Erythroblast (primary cell): ENCODE measurements around the gene SMIM10L2A.
A peak's percentile ranks its signal among the peaks of the same experiment; 100 is the strongest.
"Not testable (repeated sequence)": the region's sequence is repeated elsewhere in the genome, so short reads cannot be mapped to it uniquely, and the experiment has no call there.

ENCODE experiments used
- DNase-seq, 2 experiments: peaks; one replicate each; lab custom pipeline; 2025; lab: John Stamatoyannopoulos, UW
- GATA1 ChIP-seq: IDR thresholded peaks from 2 replicates; pipeline ENCODE4 v1.6.1; 2011; ENCODE audit warnings: low read depth, mild to moderate bottlenecking, control low read depth, low read length, moderate library complexity
- POLR2A ChIP-seq: IDR thresholded peaks from 2 replicates; pipeline ENCODE4 v1.6.1; 2011; ENCODE audit warnings: mild to moderate bottlenecking, low read length

Gene SMIM10L2A

GRCh38 chrX:135453381-135453780 is 31.6 kb downstream of the SMIM10L2A start:
- DNase-seq = no peak
- TF ChIP-seq GATA1 (no peak), POLR2A (no peak)

DNA sequence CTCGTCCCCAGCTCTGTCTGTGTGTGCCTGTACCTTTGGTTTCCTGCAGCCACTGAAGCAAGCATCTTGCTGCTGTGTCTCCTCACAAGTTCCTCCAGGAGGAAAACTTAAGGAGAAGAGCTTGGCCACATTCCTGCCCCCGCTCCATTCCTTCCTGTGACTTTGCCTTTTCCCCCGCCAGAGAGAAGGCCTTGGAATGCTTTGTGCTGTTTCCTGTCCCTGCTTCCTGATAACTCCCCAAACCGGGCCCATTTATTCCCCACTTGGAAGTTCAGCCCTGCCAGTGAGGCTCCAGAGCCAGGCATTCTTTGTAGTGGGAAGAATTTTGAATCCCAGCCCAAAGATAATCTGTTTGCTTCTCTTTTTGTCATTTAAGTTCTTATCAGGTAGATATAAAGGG is 33.1 kb downstream of the SMIM10L2A start:
- DNase-seq = no peak
- TF ChIP-seq GATA1 (no peak), POLR2A (no peak)

GRCh38 chrX:135461756-135462155 is 40.0 kb downstream of the SMIM10L2A start:
- DNase-seq = not testable (repeated sequence)

- DNase-seq = peak; percentile 1 to 27
- no peak for TF ChIP-seq GATA1
- TF ChIP-seq POLR2A = no peak
Measured at GRCh38 chrX:135463937-135464336, 42.2 kb downstream of the SMIM10L2A start.

DNA sequence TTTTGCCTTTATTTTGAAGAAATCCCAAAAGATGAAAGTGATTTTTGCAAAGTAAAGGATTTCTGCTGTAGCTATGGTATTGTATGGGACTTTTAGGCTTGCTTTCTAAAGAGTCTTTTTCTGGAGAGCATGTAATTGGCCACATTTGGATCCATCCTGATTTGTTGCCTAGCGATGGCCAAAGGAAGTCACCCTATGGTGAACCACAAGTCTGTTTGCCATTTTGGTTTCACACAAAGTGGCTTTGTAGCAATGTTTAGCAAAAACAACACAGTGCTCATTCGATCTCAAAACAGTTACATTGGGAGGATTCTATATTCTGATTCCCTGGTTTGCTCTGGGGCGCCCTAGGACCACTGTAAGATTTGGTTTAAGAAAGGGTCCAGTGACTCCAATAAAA is 54.6 kb downstream of the SMIM10L2A start:
- no peak for TF ChIP-seq GATA1
- no peak for TF ChIP-seq POLR2A
- no peak for DNase-seq

DNA sequence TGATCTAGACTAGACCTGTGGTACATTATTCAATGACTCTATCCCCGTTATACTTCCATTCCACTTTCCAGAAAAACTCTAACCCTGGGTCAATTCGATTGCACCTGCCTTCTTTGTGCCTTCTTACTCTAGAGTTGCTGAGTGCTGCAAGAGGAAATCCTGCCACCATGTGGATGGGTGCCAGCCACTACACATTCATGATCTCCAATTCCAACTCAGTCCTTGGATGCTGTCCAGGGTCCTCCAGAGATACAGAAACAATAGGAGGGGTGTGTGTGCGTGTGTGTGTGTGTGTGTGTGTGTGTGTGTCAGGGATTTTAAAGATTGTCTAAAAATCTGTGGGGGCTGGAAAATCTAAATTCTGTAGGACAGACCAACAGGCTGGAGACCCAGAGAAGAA is 55.8 kb downstream of the SMIM10L2A start:
- DNase-seq = peak; percentile 36 to 49
- TF ChIP-seq GATA1 (no peak), POLR2A (no peak)
